ENCODE measurements around the gene GRIK3. TPM values are rescaled to one million over a fixed set of nuclear protein-coding genes. Genes with fewer than 3 reads are reported as not detected.

GRIK3 gene
- total and polyA plus RNA-seq, 2 donors (not counting 1 experiment from before 2014, with no cell fraction given) = not detected

GRCh38 chr1:36948147-36948546 lies 86.2 kb downstream of the GRIK3 start:
- H3K79me2 ChIP-seq (ENCODE audit: control insufficient read depth, insufficient read depth, low read length) = no peaks in the 10 kb centered on the region
- H3K9me3 ChIP-seq (ENCODE audit: control insufficient read depth, insufficient read depth, low read depth, low read length) = no peaks in the 10 kb centered on the region

GRCh38 chr1:36947384-36947783 lies 86.9 kb downstream of the GRIK3 start:
- no peak for DNase-seq (ENCODE audit: low read depth in 2 of 2)
- H3K27ac ChIP-seq (ENCODE audit: insufficient read depth, low read length) = no peak overlapping the region
- H4K20me1 ChIP-seq (ENCODE audit: control insufficient read depth, extremely low read depth, insufficient read depth, low read length) = no peaks in the 10 kb centered on the region
- TF ChIP-seq CTCF (conservative IDR thresholded peaks at IDR 0.05 in 1 of 2, IDR thresholded peaks at IDR 0.05 in 1 of 2; ENCODE audit: low read depth in 1 of 2, low read length in 2 of 2) (no peak), EZH2 (IDR thresholded peaks at IDR 0.05; ENCODE audit: low read length, missing control alignments) (no peak)
- H3K79me2 ChIP-seq (ENCODE audit: control insufficient read depth, insufficient read depth, low read length) = no peaks in the 10 kb centered on the region
- H3K4me3 ChIP-seq (replicated peaks in 1 of 4; ENCODE audit: control extremely low read depth in 1 of 4, insufficient read depth in 1 of 4, low read depth in 3 of 4, low read length in 4 of 4) = no peak overlapping the region
- H3K9me3 ChIP-seq (ENCODE audit: control insufficient read depth, insufficient read depth, low read depth, low read length) = no peaks in the 10 kb centered on the region
- H3K36me3 ChIP-seq (ENCODE audit: control insufficient read depth, insufficient read depth, low read length) = no peaks in the 10 kb centered on the region
- H3K4me2 ChIP-seq (ENCODE audit: extremely low read depth, insufficient read depth, low read length) = no peak overlapping the region
- H2AFZ ChIP-seq (ENCODE audit: low read length) = no peak overlapping the region
- H3K4me1 ChIP-seq (ENCODE audit: control insufficient read depth, extremely low read depth, insufficient read depth, low read length) = no peaks in the 10 kb centered on the region
- H3K9ac ChIP-seq (ENCODE audit: insufficient read depth, low read length) = no peak overlapping the region
- H3K27me3 ChIP-seq (ENCODE audit: control insufficient read depth, insufficient read depth, low read length) = no peaks in the 10 kb centered on the region

More at GRCh38 chr1:36948147-36948546, 86.2 kb downstream of the GRIK3 start:
- no peak overlapping the region for H2AFZ ChIP-seq (ENCODE audit: low read length)
- no peak overlapping the region for H3K4me2 ChIP-seq (ENCODE audit: extremely low read depth, insufficient read depth, low read length)
- no peak overlapping the region for H3K27ac ChIP-seq (ENCODE audit: insufficient read depth, low read length)
- no peaks in the 10 kb centered on the region for H3K36me3 ChIP-seq (ENCODE audit: control insufficient read depth, insufficient read depth, low read length)
- no peaks in the 10 kb centered on the region for H3K4me1 ChIP-seq (ENCODE audit: control insufficient read depth, extremely low read depth, insufficient read depth, low read length)
- H3K4me3 ChIP-seq (replicated peaks in 1 of 4; ENCODE audit: control extremely low read depth in 1 of 4, insufficient read depth in 1 of 4, low read depth in 3 of 4, low read length in 4 of 4) = no peak overlapping the region
- no peak for DNase-seq (ENCODE audit: low read depth in 2 of 2)
- TF ChIP-seq EZH2 (IDR thresholded peaks at IDR 0.05; ENCODE audit: low read length, missing control alignments) = no peak
- no peak for TF ChIP-seq CTCF (conservative IDR thresholded peaks at IDR 0.05 in 1 of 2, IDR thresholded peaks at IDR 0.05 in 1 of 2; ENCODE audit: low read depth in 1 of 2, low read length in 2 of 2)
- no peaks in the 10 kb centered on the region for H3K27me3 ChIP-seq (ENCODE audit: control insufficient read depth, insufficient read depth, low read length)
- no peaks in the 10 kb centered on the region for H4K20me1 ChIP-seq (ENCODE audit: control insufficient read depth, extremely low read depth, insufficient read depth, low read length)
- no peak overlapping the region for H3K9ac ChIP-seq (ENCODE audit: insufficient read depth, low read length)

- H3K9me3 ChIP-seq (ENCODE audit: control insufficient read depth, insufficient read depth, low read depth, low read length) = no peaks in the 10 kb centered on the region
- no peaks in the 10 kb centered on the region for H3K36me3 ChIP-seq (ENCODE audit: control insufficient read depth, insufficient read depth, low read length)
- TF ChIP-seq CTCF (conservative IDR thresholded peaks at IDR 0.05 in 1 of 2, IDR thresholded peaks at IDR 0.05 in 1 of 2; ENCODE audit: low read depth in 1 of 2, low read length in 2 of 2) (no peak), EZH2 (IDR thresholded peaks at IDR 0.05; ENCODE audit: low read length, missing control alignments) (no peak)
- H3K4me3 ChIP-seq (replicated peaks in 1 of 4; ENCODE audit: control extremely low read depth in 1 of 4, insufficient read depth in 1 of 4, low read depth in 3 of 4, low read length in 4 of 4) = no peak overlapping the region
- H4K20me1 ChIP-seq (ENCODE audit: control insufficient read depth, extremely low read depth, insufficient read depth, low read length) = no peaks in the 10 kb centered on the region
- no peak for DNase-seq (ENCODE audit: low read depth in 2 of 2)
- H2AFZ ChIP-seq (ENCODE audit: low read length) = no peak overlapping the region
- no peak overlapping the region for H3K27ac ChIP-seq (ENCODE audit: insufficient read depth, low read length)
- H3K79me2 ChIP-seq (ENCODE audit: control insufficient read depth, insufficient read depth, low read length) = no peaks in the 10 kb centered on the region
- H3K9ac ChIP-seq (ENCODE audit: insufficient read depth, low read length) = no peak overlapping the region
- H3K27me3 ChIP-seq (ENCODE audit: control insufficient read depth, insufficient read depth, low read length) = no peaks in the 10 kb centered on the region
- H3K4me2 ChIP-seq (ENCODE audit: extremely low read depth, insufficient read depth, low read length) = no peak overlapping the region
- no peaks in the 10 kb centered on the region for H3K4me1 ChIP-seq (ENCODE audit: control insufficient read depth, extremely low read depth, insufficient read depth, low read length)
Observed at GRCh38 chr1:36944883-36945282, 89.4 kb downstream of the GRIK3 start.

All from fibroblast of lung (primary cell).